Ovary (tissue), 9 donors: ENCODE measurements around the gene FAM222B. TPM values are rescaled to one million over a fixed set of nuclear protein-coding genes. Genes with fewer than 3 reads are reported as not detected.
"Not testable (repeated sequence)": the region's sequence is repeated elsewhere in the genome, so short reads cannot be mapped to it uniquely, and the experiment has no call there.

ENCODE experiments used
- DNase-seq, 5 donors: peaks; one replicate each; pipeline ENCODE4 v3.0.0-alpha.2; 2019 to 2020
- H3K27ac ChIP-seq, 2 donors: fragments of 200-600 bp; one replicate each; pipeline versions ENCODE4 v1.5.1 to v1.8.0; 2019 to 2022
- H3K27me3 ChIP-seq: fragments of 200-600 bp; one replicate; pipeline ENCODE4 v1.8.0; 2022
- H3K36me3 ChIP-seq: fragments of 200-600 bp; sonication (generic); one replicate; pipeline ENCODE4 v1.5.1; 2019
- H3K4me1 ChIP-seq: one replicate; pipeline ENCODE4 v1.8.1; 2013; ENCODE audit warnings: mild to moderate bottlenecking, moderate library complexity; ENCODE audit not compliant: insufficient read depth
- H3K4me3 ChIP-seq: fragments of 200-600 bp; sonication (generic); one replicate; pipeline ENCODE4 v1.5.1; 2017
- H3K9me3 ChIP-seq, 2 donors: fragments of 200-600 bp in 1 of 2; sonication (generic) in 1 of 2; one replicate each; pipeline versions ENCODE4 v1.5.1 to v1.8.1; 2013 to 2019; ENCODE audit warnings: mild to moderate bottlenecking in 1 of 2, moderate library complexity in 1 of 2
- EP300 ChIP-seq: sonication (generic); formaldehyde crosslinking; IDR thresholded peaks from one replicate; pipeline ENCODE4 v1.6.1; 2017; ENCODE audit warnings: antibody characterized with exemption
- POLR2A ChIP-seq: fragments of 450-650 bp; IDR thresholded peaks from one replicate; pipeline ENCODE4 v1.6.1; 2017; ENCODE audit warnings: antibody characterized with exemption, mild to moderate bottlenecking, moderate library complexity
- WGBS, 3 donors: extraction: QIAGEN DNeasy Blood & Tissue Kit in 1 of 3; methylation state at CpG; one replicate each; pipeline versions ENCODE4 v1.1.5 to v1.1.7; 2013 to 2017; 5-methylcytosine and 5-hydroxymethylcytosine counted together
- intact Hi-C, 4 donors: fragments of 100-400 bp; cut with DNase I; formaldehyde crosslinking; loops; one replicate each; pipeline versions ENCODE4 v1.11.0 to v1.15.1; 2022 to 2023
- polyA plus RNA-seq, 2 donors: library from polyadenylated mRNA; stranded (reverse); fragments of 200-250 nt in 1 of 2; fragments of 350-450 nt in 1 of 2; fragmentation: Illumina TruSeq in 1 of 2; extraction: RNeasy Lipid Tissue Mini Kit (QIAGEN cat#74804) in 1 of 2; gene quantifications; one replicate each; pipeline ENCODE4 v1.2.3, GENCODE V29; 2013 to 2014
- total RNA-seq, 7 donors: library from RNA; depleted of rRNA in 2 of 7; stranded (reverse); fragments of >200 nt in 2 of 7; fragmentation: NEBNext Ultra II Directional in 3 of 7; extraction: Animal tissue kit (Norgen Biotek cat#: 25700) in 3 of 7; gene quantifications; one replicate each; pipeline versions ENCODE4 v1.1.0 to v1.2.4, GENCODE V29; 2016 to 2023
- TF ChIP-seq, protein P1 (sequence below), 3 donors: fragments of 450-650 bp in 2 of 3; fragments of 200-600 bp in 1 of 3; IDR thresholded peaks; one replicate each; pipeline versions ENCODE4 v1.5.1 to v1.8.0; 2016 to 2022; ENCODE audit warnings: antibody characterized with exemption in 3 of 3, mild to moderate bottlenecking in 1 of 3
- donor health status: DM: no; HTN: no; CAD: no; lungs with moderate emphysema.
- donor health status: DM: no; HTN: no; CAD: no.
- donor health status: Bipolar disorder and iron deficiency.
- donor health status: DM: yes; HTN: yes; CAD: no.
- donor health status: DM: no; HTN: no; CAD: no.
- donor health status: DM: yes; HTN: yes; CAD: no.

The FAM222B gene
- total and polyA plus RNA-seq, 9 donors: 8.0 to 19.8 (median 15.9) TPM

DNA sequence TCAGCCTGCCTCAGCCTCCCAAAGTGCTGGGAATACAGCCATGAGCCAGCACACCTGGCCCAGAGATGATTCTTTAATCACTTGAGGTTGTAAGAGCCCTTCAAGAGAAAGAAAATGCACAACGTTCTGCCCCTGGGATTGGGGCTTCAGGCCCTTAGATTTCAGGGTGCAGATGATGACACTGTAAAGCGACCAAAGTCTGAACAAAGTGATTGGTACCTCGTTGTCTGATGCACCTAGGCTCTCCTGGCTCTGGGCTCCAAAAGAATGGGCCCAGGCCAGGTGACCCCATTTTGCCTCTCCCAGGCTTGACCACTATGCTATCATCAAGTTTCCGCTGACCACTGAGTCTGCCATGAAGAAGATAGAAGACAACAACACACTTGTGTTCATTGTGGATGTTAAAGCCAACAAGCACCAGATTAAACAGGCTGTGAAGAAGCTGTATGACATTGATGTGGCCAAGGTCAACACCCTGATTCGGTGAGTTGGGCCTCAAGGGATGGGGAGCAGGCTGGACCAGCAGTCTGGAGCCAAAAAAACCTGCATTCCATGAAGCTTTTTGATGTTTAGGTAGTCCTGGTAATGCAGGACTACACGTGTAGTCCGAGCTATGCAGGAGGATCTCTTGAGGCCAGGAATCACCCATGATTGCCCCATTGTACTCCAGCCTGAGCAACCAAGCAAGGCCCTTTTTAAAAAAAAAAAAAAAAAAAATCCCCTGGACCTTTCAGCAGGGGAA is 120.0 kb downstream of the FAM222B start:
- no peak for TF ChIP-seq POLR2A
- TF ChIP-seq, protein P1, sequence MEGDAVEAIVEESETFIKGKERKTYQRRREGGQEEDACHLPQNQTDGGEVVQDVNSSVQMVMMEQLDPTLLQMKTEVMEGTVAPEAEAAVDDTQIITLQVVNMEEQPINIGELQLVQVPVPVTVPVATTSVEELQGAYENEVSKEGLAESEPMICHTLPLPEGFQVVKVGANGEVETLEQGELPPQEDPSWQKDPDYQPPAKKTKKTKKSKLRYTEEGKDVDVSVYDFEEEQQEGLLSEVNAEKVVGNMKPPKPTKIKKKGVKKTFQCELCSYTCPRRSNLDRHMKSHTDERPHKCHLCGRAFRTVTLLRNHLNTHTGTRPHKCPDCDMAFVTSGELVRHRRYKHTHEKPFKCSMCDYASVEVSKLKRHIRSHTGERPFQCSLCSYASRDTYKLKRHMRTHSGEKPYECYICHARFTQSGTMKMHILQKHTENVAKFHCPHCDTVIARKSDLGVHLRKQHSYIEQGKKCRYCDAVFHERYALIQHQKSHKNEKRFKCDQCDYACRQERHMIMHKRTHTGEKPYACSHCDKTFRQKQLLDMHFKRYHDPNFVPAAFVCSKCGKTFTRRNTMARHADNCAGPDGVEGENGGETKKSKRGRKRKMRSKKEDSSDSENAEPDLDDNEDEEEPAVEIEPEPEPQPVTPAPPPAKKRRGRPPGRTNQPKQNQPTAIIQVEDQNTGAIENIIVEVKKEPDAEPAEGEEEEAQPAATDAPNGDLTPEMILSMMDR (IDR thresholded peaks at IDR 0.05): no peak
- no peak for TF ChIP-seq EP300
- H3K27ac ChIP-seq: no peak overlapping the region
- H3K36me3 ChIP-seq: no peaks in the 10 kb centered on the region
- H3K27me3 ChIP-seq: no peaks in the 10 kb centered on the region
- intact Hi-C loops: loop anchor here in 1 of 4 donors (10.0 kb wide), 1 partner anchor 172 kb away; the partner anchor contains the start of gene FLOT2
- 58 to 62% (median 61%) methylated on average over 7 of the region's 7 CpGs for WGBS, 3 donors
- peaks cover 13% of the 10 kb centered on the region for H3K4me1 ChIP-seq
- no peaks in the 10 kb centered on the region for H3K9me3 ChIP-seq
- no peak overlapping the region for H3K4me3 ChIP-seq
- DNase-seq: no peak

GRCh38 chr17:28720997-28721329 is 121.6 kb downstream of the FAM222B start:
- H3K4me3 ChIP-seq: peak overlapping the region; percentile 71
- not testable (repeated sequence) for DNase-seq, H3K9me3 ChIP-seq, H3K27me3 ChIP-seq, H3K27ac ChIP-seq, H3K36me3 ChIP-seq
- H3K4me1 ChIP-seq: peaks cover 17% of the 10 kb centered on the region
- WGBS, 3 donors: 12 to 26% (median 19%) methylated on average over 19 of the region's 19 CpGs
- intact Hi-C loops: loop anchor here in 1 of 4 donors (10.0 kb wide), 1 partner anchor 174 kb away; the partner anchor contains the start of gene FLOT2

DNA sequence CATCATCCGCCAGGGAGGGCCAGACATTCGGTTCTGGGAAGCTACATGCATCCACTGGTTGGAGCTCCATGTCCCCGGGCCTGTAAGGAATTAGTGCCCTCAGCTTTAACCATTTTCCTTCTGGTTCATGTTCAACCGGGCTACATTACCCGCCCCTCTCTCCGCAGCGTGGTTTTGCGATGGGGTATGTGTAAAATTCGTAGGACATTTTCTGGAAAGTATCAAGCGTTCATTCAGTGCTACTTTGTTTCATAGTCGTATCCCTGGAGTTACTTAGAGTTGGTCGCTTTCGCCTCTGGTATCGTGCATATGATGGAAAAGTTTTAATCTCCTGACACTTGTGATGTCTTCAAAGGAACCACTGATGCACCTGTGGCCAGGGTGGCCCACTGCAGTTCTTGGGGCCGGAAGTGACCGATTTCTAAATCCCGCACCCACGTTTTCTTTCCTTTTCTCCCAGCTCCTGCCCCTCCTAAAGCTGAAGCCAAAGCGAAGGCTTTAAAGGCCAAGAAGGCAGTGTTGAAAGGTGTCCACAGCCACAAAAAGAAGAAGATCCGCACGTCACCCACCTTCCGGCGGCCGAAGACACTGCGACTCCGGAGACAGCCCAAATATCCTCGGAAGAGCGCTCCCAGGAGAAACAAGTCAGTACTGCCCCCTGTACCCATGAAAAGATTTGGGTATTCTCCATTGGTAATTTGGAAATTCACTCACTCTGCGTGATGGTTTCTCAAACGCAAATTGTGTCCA is 122.2 kb downstream of the FAM222B start:
- no peak for DNase-seq
- H3K27me3 ChIP-seq: no peaks in the 10 kb centered on the region
- H3K4me3 ChIP-seq: peak overlapping the region; percentile 71
- peak overlapping the region in 1 of 2 donors; percentile 97 for H3K27ac ChIP-seq
- TF ChIP-seq EP300: no peak
- TF ChIP-seq, protein P1 (IDR thresholded peaks at IDR 0.05): no peak
- TF ChIP-seq POLR2A: no peak
- H3K4me1 ChIP-seq: peaks cover 17% of the 10 kb centered on the region
- H3K36me3 ChIP-seq: no peaks in the 10 kb centered on the region
- 1 to 3% (median 2%) methylated on average over 30 of the region's 30 CpGs for WGBS, 3 donors
- H3K9me3 ChIP-seq: no peaks in the 10 kb centered on the region
- intact Hi-C loops: loop anchor here in 1 of 4 donors (10.0 kb wide), 1 partner anchor 174 kb away; the partner anchor contains the start of gene FLOT2

GRCh38 chr17:28719021-28719433 is 123.6 kb downstream of the FAM222B start:
- peaks cover 15% of the 10 kb centered on the region for H3K4me1 ChIP-seq
- 22 to 31% (median 22%) methylated on average over 18 of the region's 18 CpGs for WGBS, 3 donors
- DNase-seq: peak in 1 of 5 donors; percentile 64
- no peaks in the 10 kb centered on the region for H3K36me3 ChIP-seq
- TF ChIP-seq POLR2A: no peak
- TF ChIP-seq, protein P1 (IDR thresholded peaks at IDR 0.05): no peak
- TF ChIP-seq EP300: no peak
- H3K27me3 ChIP-seq: no peaks in the 10 kb centered on the region
- peak overlapping the region; percentile 71 for H3K4me3 ChIP-seq
- H3K9me3 ChIP-seq: no peaks in the 10 kb centered on the region
- intact Hi-C loops: loop anchor here in 1 of 4 donors (5.0 kb wide), 1 partner anchor 57 kb away; the partner anchor contains the start of genes SDF2 and SUPT6H
- peak overlapping the region; percentile 68 to 97 for H3K27ac ChIP-seq
